GM12878 (cell line): Measurements from ENCODE around the gene PTPRQ. TPM values are rescaled to one million over a fixed set of nuclear protein-coding genes. Genes with fewer than 3 reads are reported as not detected.

Experiments used
- ATAC-seq: fragments of 200-7000 bp; cut with Tn5 transposase; 3 replicates; pipeline ENCODE4 v1.9.1; 2020; ENCODE audit warnings: mild to moderate bottlenecking, moderate library complexity
- BruUV-seq: library from RNA; stranded (reverse); fragments of 400-500 nt; replicated peaks from 2 replicates; lab custom pipeline; 2021; lab: Mats Ljungman, UMichigan
- CTCF ChIA-PET: fragments of 300-600 bp; sonication (Branson Sonifier 250); formaldehyde crosslinking; extraction: SDS; loops from one replicate; lab custom pipeline; 2021; ENCODE audit warnings: inconsistent platforms; lab: Yijun Ruan, JAX
- POLR2A ChIA-PET: fragments of 350-600 bp; formaldehyde crosslinking; extraction: SDS; loops from one replicate; lab custom pipeline; 2021; ENCODE audit warnings: inconsistent platforms; lab: Charles Lee
- RAD21 ChIA-PET: fragments of 300-600 bp; sonication (Branson Sonifier 250); formaldehyde crosslinking; loops from one replicate; lab custom pipeline; 2023; ENCODE audit warnings: antibody characterized with exemption; ENCODE audit not compliant: unreplicated experiment; lab: Charles Lee
- SMC1A ChIA-PET: fragments of 300-600 bp; sonication (Branson Sonifier 250); formaldehyde crosslinking; loops from one replicate; lab custom pipeline; 2023; ENCODE audit not compliant: unreplicated experiment, uncharacterized antibody; lab: Charles Lee
- DNase-seq: peaks from one replicate; pipeline ENCODE4 v3.0.0-alpha.2; 2011; ENCODE audit warnings: low read depth, low spot score
- FAIRE-seq: peaks from 3 replicates; lab custom pipeline; 2011; peaks lifted over from hg19 to GRCh38; lab: Jason Lieb, UNC
- H2AFZ ChIP-seq: 2 replicates; pipeline ENCODE4 v1.6.0; 2011; ENCODE audit warnings: low read depth, low read length, control low read depth; ENCODE audit not compliant: control insufficient read depth
- H3K27ac ChIP-seq: 2 replicates; pipeline ENCODE4 v1.5.1; 2011; ENCODE audit warnings: control low read depth; ENCODE audit not compliant: control insufficient read depth, insufficient read depth
- H3K27me3 ChIP-seq, 2 experiments: replicated peaks in 1 of 2; 2 replicates each; pipeline versions ENCODE4 v1.6.0 to v1.6.1; 2011; ENCODE audit warnings: low read length in 1 of 2; ENCODE audit not compliant: control insufficient read depth in 2 of 2, insufficient read depth in 2 of 2
- H3K36me3 ChIP-seq, 2 experiments: 2 replicates each; pipeline ENCODE4 v1.5.1; 2011; ENCODE audit warnings: low read length in 1 of 2; ENCODE audit not compliant: control insufficient read depth in 2 of 2, insufficient read depth in 2 of 2
- H3K4me1 ChIP-seq: 2 replicates; pipeline ENCODE4 v1.6.1; 2011; ENCODE audit warnings: mild to moderate bottlenecking, low read length, moderate library complexity, mixed read lengths; ENCODE audit not compliant: control insufficient read depth, insufficient read depth
- H3K4me2 ChIP-seq: 2 replicates; pipeline ENCODE4 v1.6.0; 2011; ENCODE audit warnings: control low read depth; ENCODE audit not compliant: control insufficient read depth, insufficient read depth
- H3K4me3 ChIP-seq: fragments of 200-600 bp; sonication (generic); 2 replicates; pipeline ENCODE4 v1.5.1; 2016
- H3K79me2 ChIP-seq: 2 replicates; pipeline ENCODE4 v1.6.0; 2011; ENCODE audit warnings: low read length; ENCODE audit not compliant: control insufficient read depth, insufficient read depth
- H3K9ac ChIP-seq: 2 replicates; pipeline ENCODE4 v1.8.0; 2011; ENCODE audit warnings: low read length, control low read depth, mixed read lengths; ENCODE audit not compliant: control insufficient read depth, insufficient read depth
- H3K9me3 ChIP-seq: replicated peaks from 3 replicates; pipeline ENCODE4 v1.5.1; 2011; ENCODE audit warnings: mild to moderate bottlenecking, low read length; ENCODE audit not compliant: control insufficient read depth, insufficient read depth
- H4K20me1 ChIP-seq: 2 replicates; pipeline ENCODE4 v1.6.0; 2011; ENCODE audit not compliant: control insufficient read depth, insufficient read depth
- EGR1 ChIP-seq, 2 experiments: IDR thresholded peaks; 1 replicate in 1 of 2; 2 replicates in 1 of 2; pipeline ENCODE4 v1.6.1; 2011 to 2012; ENCODE audit warnings: low read depth in 2 of 2, low read length in 2 of 2, borderline replicate concordance in 1 of 2, mild to moderate bottlenecking in 1 of 2, moderate library complexity in 1 of 2
- EP300 ChIP-seq, 2 experiments: fragments of 150-350 bp in 1 of 2; IDR thresholded peaks; 2 replicates each; pipeline ENCODE4 v1.6.1; 2011 to 2012; ENCODE audit warnings: low read depth in 2 of 2, low read length in 2 of 2, borderline replicate concordance in 1 of 2, improper control_type of control experiment in 1 of 2, inconsistent platforms in 1 of 2; ENCODE audit not compliant: control insufficient read depth in 1 of 2
- ESRRA ChIP-seq: IDR thresholded peaks from 2 replicates; pipeline ENCODE4 v1.6.1; 2012; ENCODE audit warnings: mild to moderate bottlenecking, low read length, improper control_type of control experiment
- GABPA ChIP-seq: IDR thresholded peaks from 2 replicates; pipeline ENCODE4 v1.6.1; 2014; ENCODE audit warnings: antibody characterized with exemption, low read depth, mild to moderate bottlenecking, inconsistent platforms
- KDM1A ChIP-seq: fragments of 200-600 bp; sonication (generic); IDR thresholded peaks from 2 replicates; pipeline ENCODE4 v1.6.1; 2016; ENCODE audit warnings: borderline replicate concordance
- LARP7 ChIP-seq: fragments of 450-650 bp; IDR thresholded peaks from 2 replicates; pipeline ENCODE4 v1.6.1; 2017; ENCODE audit warnings: mild to moderate bottlenecking
- MEF2B ChIP-seq: fragments of 450-650 bp; IDR thresholded peaks from 2 replicates; pipeline ENCODE4 v1.6.1; 2018; ENCODE audit warnings: mild to moderate bottlenecking, moderate library complexity; ENCODE audit not compliant: partially characterized antibody, poor library complexity, severe bottlenecking
- MYC ChIP-seq: IDR thresholded peaks from 2 replicates; pipeline ENCODE4 v1.6.1; 2011; ENCODE audit warnings: mild to moderate bottlenecking, low read length, moderate library complexity, inconsistent platforms; ENCODE audit not compliant: insufficient read depth, insufficient replicate concordance, insufficient read length, severe bottlenecking
- NFYA ChIP-seq: IDR thresholded peaks from 2 replicates; pipeline ENCODE4 v1.6.1; 2011; ENCODE audit warnings: low read depth, mild to moderate bottlenecking, low read length, improper control_type of control experiment, borderline replicate concordance
- RFX5 ChIP-seq: IDR thresholded peaks from 2 replicates; pipeline ENCODE4 v1.6.1; 2011; ENCODE audit warnings: low read depth, low read length, improper control_type of control experiment
- SRF ChIP-seq, 2 experiments: IDR thresholded peaks; 2 replicates each; pipeline ENCODE4 v1.6.1; 2011; ENCODE audit warnings: low read depth in 2 of 2, low read length in 2 of 2, mild to moderate bottlenecking in 1 of 2, moderate library complexity in 1 of 2
- TCF3 ChIP-seq: IDR thresholded peaks from 2 replicates; pipeline ENCODE4 v1.6.1; 2012; ENCODE audit warnings: low read depth, mild to moderate bottlenecking, low read length, borderline replicate concordance; ENCODE audit not compliant: insufficient read depth
- YBX1 ChIP-seq: fragments of 450-650 bp; IDR thresholded peaks from 2 replicates; pipeline ENCODE4 v1.6.1; 2016; ENCODE audit warnings: antibody characterized with exemption
- WGBS: methylation state at CpG from one replicate; pipeline ENCODE4 v1.1.6; 2016; ENCODE audit warnings: low lambda C conversion rate; ENCODE audit not compliant: insufficient replicate concordance, insufficient coverage; ENCODE audit errors: missing lambda C conversion rate; 5-methylcytosine and 5-hydroxymethylcytosine counted together
- in situ Hi-C: fragments of 300-500 bp; cut with MboI; formaldehyde crosslinking; loops from 9 replicates; pipeline ENCODE4 v1.14.3; 2018; ENCODE audit warnings: mixed read lengths
- intact Hi-C: fragments of 100-400 bp; cut with micrococcal nuclease; formaldehyde crosslinking; loops from one replicate; pipeline ENCODE4 v1.14.2; 2022; ENCODE audit not compliant: unreplicated experiment
- polyA plus RNA-seq, 11 experiments: library from polyadenylated mRNA; depleted of rRNA in 4 of 11; unstranded in 6 of 11; stranded (reverse) in 5 of 11; fragments of >200 nt; fragmentation: Nextera tagmentation in 4 of 11; fragmentation: Illumina TruSeq in 1 of 11; extraction: Ambion mirVana in 4 of 11; extraction: Trizol in 1 of 11; gene quantifications; 1 replicate in 1 of 11; 2 replicates in 10 of 11; pipeline versions ENCODE4 v1.2.1 to v1.2.3, GENCODE V29; 2011 to 2016; ENCODE audit warnings: inconsistent platforms in 2 of 11, missing spikeins in 2 of 11, low read depth in 1 of 11
- total RNA-seq, 4 experiments: library from RNA; depleted of rRNA in 3 of 4; stranded (reverse); fragments of >200 nt in 3 of 4; fragmentation: Illumina TruSeq in 1 of 4; extraction: Trizol in 1 of 4; gene quantifications; 2 replicates each; pipeline versions ENCODE4 v1.2.1 to v1.2.3, GENCODE V29; 2013 to 2021
- TF ChIP-seq, protein P1 (sequence below): IDR thresholded peaks from 2 replicates; pipeline ENCODE4 v1.6.1; 2012; ENCODE audit warnings: low read depth, low read length, improper control_type of control experiment
- TF ChIP-seq, protein P2 (sequence below): IDR thresholded peaks from 2 replicates; pipeline ENCODE4 v1.6.1; 2011; ENCODE audit warnings: mild to moderate bottlenecking, low read depth, low read length, moderate library complexity; ENCODE audit not compliant: insufficient replicate concordance

PTPRQ gene
- total and polyA plus RNA-seq, 10 of the 15 experiments (the other 5 are each of a cell fraction or from before 2014, with no cell fraction given), result 0.01 TPM; not detected in 9

DNA sequence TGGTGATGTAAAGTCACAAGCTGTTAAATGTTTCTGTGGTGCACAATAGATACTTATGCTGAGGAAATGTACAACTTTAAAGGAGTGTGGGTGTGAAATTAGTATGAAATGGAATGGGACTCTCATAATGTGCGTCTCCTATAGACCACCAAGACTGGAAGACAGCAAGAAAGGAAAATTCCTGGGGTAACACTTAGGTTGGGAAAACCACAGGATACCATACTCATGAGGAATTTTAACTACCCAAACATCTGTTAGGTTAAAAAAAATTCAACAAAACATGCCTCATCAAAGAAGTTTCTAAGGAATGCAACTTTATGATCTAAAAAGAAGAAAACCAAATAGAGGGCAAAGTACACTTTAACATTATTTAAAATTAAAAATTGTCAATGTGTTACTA is 149.7 kb downstream of the PTPRQ start:
- Histone ChIP-seq H3K9me3 (no peaks in the 10 kb centered on the region), H3K36me3 (no peaks in the 10 kb centered on the region), H3K9ac (no peak overlapping the region), H2AFZ (no peak overlapping the region), H3K79me2 (no peaks in the 10 kb centered on the region), H3K4me1 (no peaks in the 10 kb centered on the region), H3K27me3 (no peaks in the 10 kb centered on the region), H3K4me3 (no peak overlapping the region), H3K4me2 (no peak overlapping the region), H3K27ac (no peak overlapping the region), H4K20me1 (no peaks in the 10 kb centered on the region)
- intact Hi-C loops, result loop anchor here (5.0 to 10.0 kb wide), 2 partner anchors 349 to 399 kb away; no protein-coding TSS in a partner anchor
- POLR2A ChIA-PET, result no interaction called here
- DNase-seq (no peak), FAIRE-seq (no peak), ATAC-seq (no peak)
- in situ Hi-C loops, result no loop called here
- WGBS, result 4% methylated on average over 1 of the region's 1 CpG
- RAD21 ChIA-PET, result no interaction called here
- BruUV-seq, result no TSS peak
- SMC1A ChIA-PET, result no interaction called here
- no peak for TF ChIP-seq TCF3
- no peak for TF ChIP-seq GABPA
- TF ChIP-seq SRF (IDR thresholded peaks at IDR 0.05; ENCODE audit: low read depth in 2 of 2, low read length in 2 of 2), result no peak
- TF ChIP-seq MEF2B, result no peak
- no peak for TF ChIP-seq EP300 (IDR thresholded peaks at IDR 0.05; ENCODE audit: borderline replicate concordance in 1 of 2, control insufficient read depth in 1 of 2, low read depth in 2 of 2, low read length in 2 of 2)
- no peak for TF ChIP-seq YBX1
- TF ChIP-seq KDM1A, result no peak
- CTCF ChIA-PET, result no interaction called here

DNA sequence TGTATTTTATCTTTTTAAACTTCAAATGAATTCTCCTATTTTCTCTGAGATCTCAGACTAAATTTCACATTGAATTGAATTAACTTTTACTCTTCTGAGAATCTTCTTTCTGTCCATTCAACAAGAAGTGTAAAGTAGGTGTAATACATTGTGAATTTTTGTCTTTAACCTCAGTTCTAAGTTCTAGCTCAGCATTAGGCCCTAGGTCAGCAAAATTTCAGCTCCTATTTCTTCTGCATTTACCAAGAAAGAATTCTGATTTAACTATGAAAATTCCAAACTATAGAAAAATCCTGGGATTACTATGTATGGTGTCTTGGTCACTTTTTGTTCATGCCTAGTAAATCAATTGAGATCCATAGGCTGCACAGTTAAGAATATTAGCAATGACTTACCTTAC is 152.5 kb downstream of the PTPRQ start:
- no peak for DNase-seq
- BruUV-seq, result no TSS peak
- RAD21 ChIA-PET, result interaction anchor here (0.8 kb wide), 1 partner anchor 11 kb away, joined by 3 read pairs; no protein-coding TSS in a partner anchor
- intact Hi-C loops (loop anchor here (10.0 kb wide), 1 partner anchor 402 kb away; no protein-coding TSS in a partner anchor), in situ Hi-C loops (no loop called here)
- no peaks in the 10 kb centered on the region for H3K9me3 ChIP-seq
- no peaks in the 10 kb centered on the region for H3K79me2 ChIP-seq
- CTCF ChIA-PET, result interaction anchor here (0.7 to 2.0 kb wide), 5 partner anchors 8 to 1063 kb away, joined by 3 to 6 read pairs (median 3); no protein-coding TSS in a partner anchor
- H4K20me1 ChIP-seq, result no peaks in the 10 kb centered on the region
- H3K4me3 ChIP-seq, result no peak overlapping the region
- SMC1A ChIA-PET, result interaction anchor here (1.4 kb wide), 1 partner anchor 12 kb away, joined by 4 read pairs; no protein-coding TSS in a partner anchor
- POLR2A ChIA-PET, result no interaction called here
- H3K36me3 ChIP-seq, result no peaks in the 10 kb centered on the region
- H3K4me2 ChIP-seq, result no peak overlapping the region
- no peak overlapping the region for H3K27ac ChIP-seq
- no peak overlapping the region for H2AFZ ChIP-seq
- no peaks in the 10 kb centered on the region for H3K4me1 ChIP-seq
- H3K9ac ChIP-seq, result no peak overlapping the region
- FAIRE-seq, result no peak
- H3K27me3 ChIP-seq, result no peaks in the 10 kb centered on the region
- no peak for ATAC-seq
- no peak for TF ChIP-seq ESRRA
- no peak for TF ChIP-seq MYC
- TF ChIP-seq LARP7, result no peak
- no peak for TF ChIP-seq EGR1 (IDR thresholded peaks at IDR 0.05; ENCODE audit: borderline replicate concordance in 1 of 2, low read depth in 2 of 2, low read length in 2 of 2)
- TF ChIP-seq, protein P1, sequence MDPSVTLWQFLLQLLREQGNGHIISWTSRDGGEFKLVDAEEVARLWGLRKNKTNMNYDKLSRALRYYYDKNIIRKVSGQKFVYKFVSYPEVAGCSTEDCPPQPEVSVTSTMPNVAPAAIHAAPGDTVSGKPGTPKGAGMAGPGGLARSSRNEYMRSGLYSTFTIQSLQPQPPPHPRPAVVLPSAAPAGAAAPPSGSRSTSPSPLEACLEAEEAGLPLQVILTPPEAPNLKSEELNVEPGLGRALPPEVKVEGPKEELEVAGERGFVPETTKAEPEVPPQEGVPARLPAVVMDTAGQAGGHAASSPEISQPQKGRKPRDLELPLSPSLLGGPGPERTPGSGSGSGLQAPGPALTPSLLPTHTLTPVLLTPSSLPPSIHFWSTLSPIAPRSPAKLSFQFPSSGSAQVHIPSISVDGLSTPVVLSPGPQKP, result no peak
- no peak for TF ChIP-seq RFX5
- no peak for TF ChIP-seq NFYA
- no peak for TF ChIP-seq GABPA
- TF ChIP-seq, protein P2, sequence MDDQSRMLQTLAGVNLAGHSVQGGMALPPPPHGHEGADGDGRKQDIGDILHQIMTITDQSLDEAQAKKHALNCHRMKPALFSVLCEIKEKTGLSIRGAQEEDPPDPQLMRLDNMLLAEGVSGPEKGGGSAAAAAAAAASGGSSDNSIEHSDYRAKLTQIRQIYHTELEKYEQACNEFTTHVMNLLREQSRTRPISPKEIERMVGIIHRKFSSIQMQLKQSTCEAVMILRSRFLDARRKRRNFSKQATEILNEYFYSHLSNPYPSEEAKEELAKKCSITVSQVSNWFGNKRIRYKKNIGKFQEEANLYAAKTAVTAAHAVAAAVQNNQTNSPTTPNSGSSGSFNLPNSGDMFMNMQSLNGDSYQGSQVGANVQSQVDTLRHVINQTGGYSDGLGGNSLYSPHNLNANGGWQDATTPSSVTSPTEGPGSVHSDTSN, result no peak
